ENCODE measurements around the gene RUNDC3A.

The RUNDC3A gene

GRCh38 chr17:44348234-44348987 is 40.0 kb downstream of the RUNDC3A start:
- Histone ChIP-seq H3K36me3 (ENCODE audit: insufficient read depth, low read length) (no peaks in the 10 kb centered on the region), H3K27ac (no peak overlapping the region), H3K9me3 (ENCODE audit: low read depth, low read length) (no peaks in the 10 kb centered on the region), H3K9ac (ENCODE audit: insufficient read length) (no peak overlapping the region), H3K4me3 (no peak overlapping the region)
- no peak for TF ChIP-seq EZH2 (IDR thresholded peaks at IDR 0.05)
- TF ChIP-seq POLR2AphosphoS5 (IDR thresholded peaks at IDR 0.05; ENCODE audit: borderline replicate concordance, low read depth, low read length) = no peak
- TF ChIP-seq FOXP2 (optimal IDR thresholded peaks at IDR 0.05; ENCODE audit: control extremely low read depth, extremely low read length, insufficient read depth) = no peak
- DNase-seq (ENCODE audit: low read depth, low spot score) = no peak

GRCh38 chr17:44348988-44349364 is 40.6 kb downstream of the RUNDC3A start:
- H3K27ac ChIP-seq = no peak overlapping the region
- TF ChIP-seq POLR2AphosphoS5 (IDR thresholded peaks at IDR 0.05; ENCODE audit: borderline replicate concordance, low read depth, low read length) = no peak
- no peak overlapping the region for H3K9ac ChIP-seq (ENCODE audit: insufficient read length)
- no peaks in the 10 kb centered on the region for H3K9me3 ChIP-seq (ENCODE audit: low read depth, low read length)
- no peaks in the 10 kb centered on the region for H3K36me3 ChIP-seq (ENCODE audit: insufficient read depth, low read length)
- no peak for DNase-seq (ENCODE audit: low read depth, low spot score)
- no peak overlapping the region for H3K4me3 ChIP-seq

- no peaks in the 10 kb centered on the region for H3K9me3 ChIP-seq (ENCODE audit: low read depth, low read length)
- no peak overlapping the region for H3K9ac ChIP-seq (ENCODE audit: insufficient read length)
Observed at GRCh38 chr17:44349553-44350070, 41.2 kb downstream of the RUNDC3A start.

GRCh38 chr17:44350733-44351226 is 42.4 kb downstream of the RUNDC3A start:
- Histone ChIP-seq H3K36me3 (ENCODE audit: insufficient read depth, low read length) (peaks cover 7% of the 10 kb centered on the region; the same call in 1 of the 2 replicates), H3K4me3 (no peak overlapping the region), H3K9me3 (ENCODE audit: low read depth, low read length) (no peaks in the 10 kb centered on the region), H3K9ac (ENCODE audit: insufficient read length) (no peak overlapping the region), H3K27ac (no peak overlapping the region)
- TF ChIP-seq EZH2 (IDR thresholded peaks at IDR 0.05) (no peak), FOXP2 (optimal IDR thresholded peaks at IDR 0.05; ENCODE audit: control extremely low read depth, extremely low read length, insufficient read depth) (no peak), POLR2AphosphoS5 (IDR thresholded peaks at IDR 0.05; ENCODE audit: borderline replicate concordance, low read depth, low read length) (no peak)
- DNase-seq (ENCODE audit: low read depth, low spot score) = no peak

More at GRCh38 chr17:44349553-44350070, 41.2 kb downstream of the RUNDC3A start:
- Histone ChIP-seq H3K36me3 (ENCODE audit: insufficient read depth, low read length) (no peaks in the 10 kb centered on the region), H3K27ac (no peak overlapping the region), H3K4me3 (no peak overlapping the region)
- no peak for DNase-seq (ENCODE audit: low read depth, low spot score)
- no peak for TF ChIP-seq EZH2 (IDR thresholded peaks at IDR 0.05)
- no peak for TF ChIP-seq FOXP2 (optimal IDR thresholded peaks at IDR 0.05; ENCODE audit: control extremely low read depth, extremely low read length, insufficient read depth)
- TF ChIP-seq POLR2AphosphoS5 (IDR thresholded peaks at IDR 0.05; ENCODE audit: borderline replicate concordance, low read depth, low read length) = no peak

- TF ChIP-seq EZH2 (IDR thresholded peaks at IDR 0.05) = no peak
- no peak for TF ChIP-seq POLR2AphosphoS5 (IDR thresholded peaks at IDR 0.05; ENCODE audit: borderline replicate concordance, low read depth, low read length)
- no peak for TF ChIP-seq FOXP2 (optimal IDR thresholded peaks at IDR 0.05; ENCODE audit: control extremely low read depth, extremely low read length, insufficient read depth)
- H3K9me3 ChIP-seq (ENCODE audit: low read depth, low read length) = no peaks in the 10 kb centered on the region
- no peak overlapping the region for H3K27ac ChIP-seq
- H3K4me3 ChIP-seq = no peak overlapping the region
- H3K9ac ChIP-seq (ENCODE audit: insufficient read length) = no peak overlapping the region
- no peak for DNase-seq (ENCODE audit: low read depth, low spot score)
- peaks cover 9% of the 10 kb centered on the region; the same call in 1 of the 2 replicates for H3K36me3 ChIP-seq (ENCODE audit: insufficient read depth, low read length)
Observed at GRCh38 chr17:44351464-44351863, 43.1 kb downstream of the RUNDC3A start.

GRCh38 chr17:44351961-44352827 is 43.8 kb downstream of the RUNDC3A start:
- no peak for TF ChIP-seq EZH2 (IDR thresholded peaks at IDR 0.05)
- no peak for TF ChIP-seq POLR2AphosphoS5 (IDR thresholded peaks at IDR 0.05; ENCODE audit: borderline replicate concordance, low read depth, low read length)
- TF ChIP-seq FOXP2 (optimal IDR thresholded peaks at IDR 0.05; ENCODE audit: control extremely low read depth, extremely low read length, insufficient read depth) = no peak
- no peak for DNase-seq (ENCODE audit: low read depth, low spot score)
- H3K4me3 ChIP-seq = no peak overlapping the region
- H3K9ac ChIP-seq (ENCODE audit: insufficient read length) = no peak overlapping the region
- H3K9me3 ChIP-seq (ENCODE audit: low read depth, low read length) = no peaks in the 10 kb centered on the region
- peaks cover 9% of the 10 kb centered on the region; the same call in 1 of the 2 replicates for H3K36me3 ChIP-seq (ENCODE audit: insufficient read depth, low read length)
- H3K27ac ChIP-seq = no peak overlapping the region

GRCh38 chr17:44352828-44353671 is 44.6 kb downstream of the RUNDC3A start:
- Histone ChIP-seq H3K27ac (no peak overlapping the region), H3K9me3 (ENCODE audit: low read depth, low read length) (no peaks in the 10 kb centered on the region), H3K9ac (ENCODE audit: insufficient read length) (no peak overlapping the region), H3K4me3 (no peak overlapping the region), H3K36me3 (ENCODE audit: insufficient read depth, low read length) (peaks cover 9% of the 10 kb centered on the region; the same call in 1 of the 2 replicates)
- TF ChIP-seq POLR2AphosphoS5 (IDR thresholded peaks at IDR 0.05; ENCODE audit: borderline replicate concordance, low read depth, low read length) (0 out of 2 replicates have a peak, but pooled peaks have one; percentile 34), FOXP2 (optimal IDR thresholded peaks at IDR 0.05; ENCODE audit: control extremely low read depth, extremely low read length, insufficient read depth) (no peak)
- DNase-seq (ENCODE audit: low read depth, low spot score) = no peak

Measured in SK-N-MC (cell line).